Calu3 (cell line): ENCODE results near the gene HPSE2. TPM values are rescaled to one million over a fixed set of nuclear protein-coding genes. Genes with fewer than 3 reads are reported as not detected.

ENCODE experiments used
- BruUV-seq: library from RNA; stranded (reverse); fragments of 400-500 nt; replicated peaks from 2 replicates; lab custom pipeline; 2021; lab: Mats Ljungman, UMichigan
- CTCF ChIA-PET: fragments of 300-600 bp; sonication (Branson Sonifier 250); formaldehyde crosslinking; loops from one replicate; lab custom pipeline; 2022; ENCODE audit warnings: antibody characterized with exemption; lab: Charles Lee
- DNase-seq: peaks from one replicate; pipeline ENCODE4 v3.0.0; 2022
- H3K27ac Mint-ChIP-seq: one replicate; pipeline ENCODE4 v1.8.0; 2022; ENCODE audit warnings: mixed read lengths; ENCODE audit not compliant: unreplicated experiment
- H3K27me3 Mint-ChIP-seq: one replicate; pipeline ENCODE4 v1.8.0; 2022; ENCODE audit warnings: mixed read lengths; ENCODE audit not compliant: unreplicated experiment
- H3K36me3 Mint-ChIP-seq: one replicate; pipeline ENCODE4 v1.8.0; 2022; ENCODE audit warnings: mild to moderate bottlenecking, moderate library complexity, mixed read lengths; ENCODE audit not compliant: insufficient read depth, unreplicated experiment
- H3K4me1 Mint-ChIP-seq: one replicate; pipeline ENCODE4 v1.8.0; 2022; ENCODE audit warnings: mild to moderate bottlenecking, low read depth, mixed read lengths; ENCODE audit not compliant: unreplicated experiment
- H3K4me3 Mint-ChIP-seq: one replicate; pipeline ENCODE4 v1.8.0; 2022; ENCODE audit warnings: mild to moderate bottlenecking, low read depth, moderate library complexity, mixed read lengths; ENCODE audit not compliant: unreplicated experiment
- H3K9me3 Mint-ChIP-seq: one replicate; pipeline ENCODE4 v1.8.0; 2022; ENCODE audit warnings: low read depth, mixed read lengths; ENCODE audit not compliant: unreplicated experiment
- CTCF ChIP-seq: fragments of 200-600 bp; IDR thresholded peaks from one replicate; pipeline ENCODE4 v1.8.0; 2022; ENCODE audit warnings: antibody characterized with exemption; ENCODE audit not compliant: unreplicated experiment
- intact Hi-C: fragments of 100-400 bp; cut with micrococcal nuclease; formaldehyde crosslinking; loops from one replicate; pipeline ENCODE4 v1.10.0; 2022; ENCODE audit not compliant: unreplicated experiment
- total RNA-seq: library from RNA; stranded (reverse); gene quantifications from 2 replicates; pipeline ENCODE4 v1.2.3, GENCODE V29; 2022

Gene HPSE2
- total RNA-seq, 1 experiment from 2014 or later, result not detected

- Mint-ChIP-seq H3K27me3 (no peaks in the 10 kb centered on the region), H3K27ac (no peak overlapping the region), H3K36me3 (no peaks in the 10 kb centered on the region), H3K4me3 (no peak overlapping the region), H3K9me3 (no peaks in the 10 kb centered on the region), H3K4me1 (no peaks in the 10 kb centered on the region)
- no peak for DNase-seq
- TF ChIP-seq CTCF, result no peak
- CTCF ChIA-PET, result interaction anchor here (0.6 to 1.6 kb wide), 3 partner anchors 11 to 146 kb away, joined by 3 to 5 read pairs (median 4); no protein-coding TSS in a partner anchor
- BruUV-seq, result no TSS peak
- intact Hi-C loops, result loop anchor here (10.0 kb wide), 1 partner anchor 96 kb away; no protein-coding TSS in a partner anchor
Measured at GRCh38 chr10:98478430-98479222, 757.0 kb downstream of the HPSE2 start.

DNA sequence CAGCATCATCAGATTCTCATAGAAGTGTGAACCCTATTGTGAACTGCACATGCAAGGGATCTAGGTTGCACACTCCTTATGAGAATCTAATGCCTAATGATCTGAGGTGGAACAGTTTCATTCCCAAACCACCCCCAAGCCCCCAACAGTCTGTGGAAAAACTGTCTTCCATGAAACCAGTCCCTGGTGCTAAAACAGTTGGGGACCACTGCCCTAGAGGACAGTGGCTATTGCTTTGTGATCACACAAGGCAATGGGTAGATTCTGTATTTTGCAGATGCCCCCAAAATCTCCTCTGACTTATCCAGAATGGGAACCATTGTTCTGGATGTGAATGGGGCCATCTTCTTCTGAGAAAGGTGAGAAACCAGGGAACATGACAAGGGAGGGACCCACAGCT lies 757.8 kb downstream of the HPSE2 start:
- no TSS peak for BruUV-seq
- no peak for DNase-seq
- Mint-ChIP-seq H3K9me3 (no peaks in the 10 kb centered on the region), H3K4me1 (no peaks in the 10 kb centered on the region), H3K27me3 (no peaks in the 10 kb centered on the region), H3K27ac (no peak overlapping the region), H3K36me3 (no peaks in the 10 kb centered on the region), H3K4me3 (no peak overlapping the region)
- CTCF ChIA-PET, result interaction anchor here (1.6 kb wide), 1 partner anchor 10 kb away, joined by 5 read pairs; no protein-coding TSS in a partner anchor
- no peak for TF ChIP-seq CTCF
- intact Hi-C loops, result loop anchor here (10.0 kb wide), 1 partner anchor 97 kb away; no protein-coding TSS in a partner anchor

GRCh38 chr10:98474628-98475027 lies 761.0 kb downstream of the HPSE2 start:
- Mint-ChIP-seq H3K36me3 (no peaks in the 10 kb centered on the region), H3K4me3 (no peak overlapping the region)

GRCh38 chr10:98472196-98472595 lies 763.5 kb downstream of the HPSE2 start:
- no peak overlapping the region for H3K27ac Mint-ChIP-seq
- no peak for DNase-seq
- CTCF ChIA-PET, result interaction anchor here (0.6 kb wide), 1 partner anchor 771 kb away, joined by 3 read pairs; no protein-coding TSS in a partner anchor
- H3K27me3 Mint-ChIP-seq, result no peaks in the 10 kb centered on the region
- intact Hi-C loops, result loop anchor here (5.0 to 10.0 kb wide), 2 partner anchors 103 to 335 kb away; no protein-coding TSS in a partner anchor
- BruUV-seq, result no TSS peak
- peaks cover 5% of the 10 kb centered on the region for H3K36me3 Mint-ChIP-seq
- no peak overlapping the region for H3K4me3 Mint-ChIP-seq
- no peak for TF ChIP-seq CTCF
- no peaks in the 10 kb centered on the region for H3K9me3 Mint-ChIP-seq
- no peaks in the 10 kb centered on the region for H3K4me1 Mint-ChIP-seq

More at GRCh38 chr10:98474628-98475027, 761.0 kb downstream of the HPSE2 start:
- DNase-seq, result no peak
- no peaks in the 10 kb centered on the region for H3K27me3 Mint-ChIP-seq
- no peaks in the 10 kb centered on the region for H3K9me3 Mint-ChIP-seq
- CTCF ChIA-PET, result interaction anchor here (0.7 kb wide), 1 partner anchor 680 kb away, joined by 4 read pairs; no protein-coding TSS in a partner anchor
- no peak for TF ChIP-seq CTCF
- BruUV-seq, result no TSS peak
- no peak overlapping the region for H3K27ac Mint-ChIP-seq
- no peaks in the 10 kb centered on the region for H3K4me1 Mint-ChIP-seq
- intact Hi-C loops, result loop anchor here (5.0 to 10.0 kb wide), 2 partner anchors 100 to 333 kb away; no protein-coding TSS in a partner anchor
